B cell (primary cell): ENCODE results near the gene CTSD.

Source experiments
- EZH2 ChIP-seq: IDR thresholded peaks from 2 replicates; pipeline ENCODE4 v1.6.1; 2012; ENCODE audit warnings: borderline replicate concordance, low read depth, mild to moderate bottlenecking, moderate library complexity, low read length; ENCODE audit not compliant: insufficient read depth, poor library complexity, severe bottlenecking
- TF ChIP-seq, protein P1 (sequence below): fragments of 200-600 bp; IDR thresholded peaks from one replicate; pipeline ENCODE4 v1.8.0; 2022; ENCODE audit warnings: antibody characterized with exemption, mild to moderate bottlenecking

DNA sequence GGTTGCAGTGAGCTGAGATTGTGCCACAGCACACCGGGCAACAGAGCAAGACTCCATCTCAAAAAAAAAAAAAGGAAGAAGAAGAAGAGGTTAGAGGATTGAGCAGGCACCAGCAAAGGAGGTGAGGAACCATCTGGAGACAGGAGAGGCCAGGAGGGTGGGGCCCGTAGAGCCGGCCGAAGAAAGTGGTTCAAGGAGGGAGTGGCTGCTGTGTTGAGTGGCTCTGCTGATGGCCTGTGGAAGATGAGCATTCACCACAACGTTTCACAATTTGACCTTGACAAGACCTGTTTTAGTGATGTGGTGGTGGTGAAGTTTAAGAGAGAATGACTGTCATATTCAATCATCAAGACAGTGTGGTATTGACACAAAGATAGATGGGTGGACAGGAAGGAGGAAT is 6.8 kb upstream of the CTSD start:
- TF ChIP-seq, protein P1, sequence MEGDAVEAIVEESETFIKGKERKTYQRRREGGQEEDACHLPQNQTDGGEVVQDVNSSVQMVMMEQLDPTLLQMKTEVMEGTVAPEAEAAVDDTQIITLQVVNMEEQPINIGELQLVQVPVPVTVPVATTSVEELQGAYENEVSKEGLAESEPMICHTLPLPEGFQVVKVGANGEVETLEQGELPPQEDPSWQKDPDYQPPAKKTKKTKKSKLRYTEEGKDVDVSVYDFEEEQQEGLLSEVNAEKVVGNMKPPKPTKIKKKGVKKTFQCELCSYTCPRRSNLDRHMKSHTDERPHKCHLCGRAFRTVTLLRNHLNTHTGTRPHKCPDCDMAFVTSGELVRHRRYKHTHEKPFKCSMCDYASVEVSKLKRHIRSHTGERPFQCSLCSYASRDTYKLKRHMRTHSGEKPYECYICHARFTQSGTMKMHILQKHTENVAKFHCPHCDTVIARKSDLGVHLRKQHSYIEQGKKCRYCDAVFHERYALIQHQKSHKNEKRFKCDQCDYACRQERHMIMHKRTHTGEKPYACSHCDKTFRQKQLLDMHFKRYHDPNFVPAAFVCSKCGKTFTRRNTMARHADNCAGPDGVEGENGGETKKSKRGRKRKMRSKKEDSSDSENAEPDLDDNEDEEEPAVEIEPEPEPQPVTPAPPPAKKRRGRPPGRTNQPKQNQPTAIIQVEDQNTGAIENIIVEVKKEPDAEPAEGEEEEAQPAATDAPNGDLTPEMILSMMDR: no peak
- TF ChIP-seq EZH2: no peak
